Panc1 (cell line): Measurements from ENCODE around the gene ZDHHC11B. TPM values are rescaled to one million over a fixed set of nuclear protein-coding genes. Genes with fewer than 3 reads are reported as not detected.
"Not testable (repeated sequence)": the region's sequence is repeated elsewhere in the genome, so short reads cannot be mapped to it uniquely, and the experiment has no call there.

Source experiments
- ATAC-seq: fragments of 200-7000 bp; cut with Tn5 transposase; 2 replicates; pipeline ENCODE4 v1.9.1; 2020; ENCODE audit warnings: mild to moderate bottlenecking, moderate library complexity
- BruUV-seq: library from RNA; stranded (reverse); fragments of 400-500 nt; replicated peaks from 2 replicates; lab custom pipeline; 2021; lab: Mats Ljungman, UMichigan
- CTCF ChIA-PET: fragments of 300-600 bp; sonication (Branson Sonifier 250); formaldehyde crosslinking; loops from one replicate; lab custom pipeline; 2022; ENCODE audit warnings: antibody characterized with exemption; lab: Charles Lee
- POLR2A ChIA-PET: fragments of 300-600 bp; sonication (Branson Sonifier 250); formaldehyde crosslinking; loops from one replicate; lab custom pipeline; 2022; ENCODE audit warnings: antibody characterized with exemption; lab: Charles Lee
- DNase-seq: peaks from one replicate; pipeline ENCODE4 v3.0.0-alpha.2; 2010; ENCODE audit warnings: low read depth, low spot score
- H3K27ac ChIP-seq: 2 replicates; pipeline ENCODE4 v1.5.1; 2011; ENCODE audit warnings: mild to moderate bottlenecking, low read length, inconsistent platforms
- H3K27me3 ChIP-seq: fragments of 200-500 bp; sonication (Bioruptor generic); 2 replicates; pipeline ENCODE4 v1.6.0; 2014; ENCODE audit warnings: low read length, inconsistent platforms; ENCODE audit not compliant: control insufficient read depth, insufficient read depth
- H3K36me3 ChIP-seq: fragments of 200-500 bp; sonication (Bioruptor generic); 2 replicates; pipeline ENCODE4 v1.5.1; 2014; ENCODE audit warnings: inconsistent platforms, mild to moderate bottlenecking, low read length, moderate library complexity; ENCODE audit not compliant: control insufficient read depth, insufficient read depth
- H3K4me1 ChIP-seq: 2 replicates; pipeline ENCODE4 v1.5.1; 2011; ENCODE audit warnings: inconsistent platforms, mild to moderate bottlenecking, low read length, moderate library complexity; ENCODE audit not compliant: control insufficient read depth, insufficient read depth
- H3K4me3 ChIP-seq, 2 experiments: 2 replicates each; pipeline ENCODE4 v1.5.1; 2011 to 2012; ENCODE audit warnings: low read depth in 2 of 2, low read length in 2 of 2, mild to moderate bottlenecking in 2 of 2, inconsistent platforms in 1 of 2, moderate library complexity in 1 of 2
- H3K9me3 ChIP-seq: fragments of 200-500 bp; sonication (Bioruptor generic); 2 replicates; pipeline ENCODE4 v1.5.1; 2014; ENCODE audit warnings: low read depth, mild to moderate bottlenecking, inconsistent platforms, low read length, moderate library complexity; ENCODE audit not compliant: control insufficient read depth, insufficient read depth
- POLR2AphosphoS5 ChIP-seq: IDR thresholded peaks from 2 replicates; pipeline ENCODE4 v1.6.1; 2012; ENCODE audit warnings: mild to moderate bottlenecking, low read depth, low read length, moderate library complexity
- SIN3A ChIP-seq: IDR thresholded peaks from 2 replicates; pipeline ENCODE4 v1.6.1; 2012; ENCODE audit warnings: low read depth, mild to moderate bottlenecking, low read length, moderate library complexity, borderline replicate concordance; ENCODE audit not compliant: insufficient read depth
- TCF7L2 ChIP-seq: IDR thresholded peaks from 2 replicates; pipeline ENCODE4 v1.6.1; 2011; ENCODE audit warnings: mild to moderate bottlenecking, low read depth, low read length, inconsistent platforms
- in situ Hi-C: cut with HindIII; loops from 2 replicates; pipeline ENCODE4 v1.10.0; 2016; ENCODE audit warnings: low sequenced_read_pairs, low pct_unique_long_range_greater_than_20kb
- intact Hi-C: fragments of 100-400 bp; cut with micrococcal nuclease; formaldehyde crosslinking; loops from one replicate; pipeline ENCODE4 v1.10.0; 2022; ENCODE audit not compliant: unreplicated experiment
- total RNA-seq: library from RNA; stranded (reverse); gene quantifications from one replicate; pipeline ENCODE4 v1.2.1, GENCODE V29; 2021; ENCODE audit not compliant: unreplicated experiment
- TF ChIP-seq, protein P1 (sequence below), 2 experiments: IDR thresholded peaks; 2 replicates each; pipeline ENCODE4 v1.6.1; 2011 to 2012; ENCODE audit warnings: low read depth in 2 of 2, control low read depth in 1 of 2, low read length in 1 of 2, mild to moderate bottlenecking in 1 of 2, moderate library complexity in 1 of 2; ENCODE audit not compliant: insufficient read depth in 1 of 2
- TF ChIP-seq, protein P2 (sequence below): fragments of 450-650 bp; IDR thresholded peaks from 2 replicates; pipeline ENCODE4 v1.5.1; 2017; ENCODE audit warnings: mild to moderate bottlenecking

Gene ZDHHC11B
- total RNA-seq, 1 experiment from 2014 or later = 1.4 TPM

DNA sequence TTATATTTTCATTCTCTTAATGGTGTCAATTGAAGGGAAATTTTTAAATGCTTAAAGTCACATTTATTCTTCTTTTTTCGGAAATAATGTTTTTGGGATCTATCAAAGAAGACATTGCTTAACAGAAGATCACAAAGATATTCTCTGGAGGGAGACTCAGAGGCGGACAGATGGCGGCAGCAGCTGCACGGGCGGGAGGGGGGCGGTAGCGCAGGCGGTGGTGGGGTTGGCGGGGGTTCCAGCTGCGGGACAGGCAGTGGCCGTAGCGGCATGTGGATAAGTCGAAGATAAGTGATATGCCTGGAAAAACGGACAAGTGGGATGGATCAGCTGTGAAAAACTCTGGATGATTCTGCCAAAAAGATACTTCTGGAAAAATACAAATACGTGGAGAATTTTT is 31.6 kb upstream of the ZDHHC11B start:
- no peak overlapping the region for H3K4me3 ChIP-seq
- no peak for ATAC-seq
- no peaks in the 10 kb centered on the region for H3K27me3 ChIP-seq
- no peaks in the 10 kb centered on the region for H3K4me1 ChIP-seq
- H3K36me3 ChIP-seq = no peaks in the 10 kb centered on the region
- intact Hi-C loops = no loop called here
- no peaks in the 10 kb centered on the region for H3K9me3 ChIP-seq
- TF ChIP-seq, protein P1, sequence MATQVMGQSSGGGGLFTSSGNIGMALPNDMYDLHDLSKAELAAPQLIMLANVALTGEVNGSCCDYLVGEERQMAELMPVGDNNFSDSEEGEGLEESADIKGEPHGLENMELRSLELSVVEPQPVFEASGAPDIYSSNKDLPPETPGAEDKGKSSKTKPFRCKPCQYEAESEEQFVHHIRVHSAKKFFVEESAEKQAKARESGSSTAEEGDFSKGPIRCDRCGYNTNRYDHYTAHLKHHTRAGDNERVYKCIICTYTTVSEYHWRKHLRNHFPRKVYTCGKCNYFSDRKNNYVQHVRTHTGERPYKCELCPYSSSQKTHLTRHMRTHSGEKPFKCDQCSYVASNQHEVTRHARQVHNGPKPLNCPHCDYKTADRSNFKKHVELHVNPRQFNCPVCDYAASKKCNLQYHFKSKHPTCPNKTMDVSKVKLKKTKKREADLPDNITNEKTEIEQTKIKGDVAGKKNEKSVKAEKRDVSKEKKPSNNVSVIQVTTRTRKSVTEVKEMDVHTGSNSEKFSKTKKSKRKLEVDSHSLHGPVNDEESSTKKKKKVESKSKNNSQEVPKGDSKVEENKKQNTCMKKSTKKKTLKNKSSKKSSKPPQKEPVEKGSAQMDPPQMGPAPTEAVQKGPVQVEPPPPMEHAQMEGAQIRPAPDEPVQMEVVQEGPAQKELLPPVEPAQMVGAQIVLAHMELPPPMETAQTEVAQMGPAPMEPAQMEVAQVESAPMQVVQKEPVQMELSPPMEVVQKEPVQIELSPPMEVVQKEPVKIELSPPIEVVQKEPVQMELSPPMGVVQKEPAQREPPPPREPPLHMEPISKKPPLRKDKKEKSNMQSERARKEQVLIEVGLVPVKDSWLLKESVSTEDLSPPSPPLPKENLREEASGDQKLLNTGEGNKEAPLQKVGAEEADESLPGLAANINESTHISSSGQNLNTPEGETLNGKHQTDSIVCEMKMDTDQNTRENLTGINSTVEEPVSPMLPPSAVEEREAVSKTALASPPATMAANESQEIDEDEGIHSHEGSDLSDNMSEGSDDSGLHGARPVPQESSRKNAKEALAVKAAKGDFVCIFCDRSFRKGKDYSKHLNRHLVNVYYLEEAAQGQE (IDR thresholded peaks at IDR 0.05; ENCODE audit: insufficient read depth in 1 of 2, low read depth in 2 of 2, low read length in 1 of 2) = no peak
- CTCF ChIA-PET = no interaction called here
- BruUV-seq = no TSS peak
- in situ Hi-C loops = no loop called here
- POLR2A ChIA-PET = no interaction called here
- no peak for DNase-seq
- H3K27ac ChIP-seq = no peak overlapping the region

DNA sequence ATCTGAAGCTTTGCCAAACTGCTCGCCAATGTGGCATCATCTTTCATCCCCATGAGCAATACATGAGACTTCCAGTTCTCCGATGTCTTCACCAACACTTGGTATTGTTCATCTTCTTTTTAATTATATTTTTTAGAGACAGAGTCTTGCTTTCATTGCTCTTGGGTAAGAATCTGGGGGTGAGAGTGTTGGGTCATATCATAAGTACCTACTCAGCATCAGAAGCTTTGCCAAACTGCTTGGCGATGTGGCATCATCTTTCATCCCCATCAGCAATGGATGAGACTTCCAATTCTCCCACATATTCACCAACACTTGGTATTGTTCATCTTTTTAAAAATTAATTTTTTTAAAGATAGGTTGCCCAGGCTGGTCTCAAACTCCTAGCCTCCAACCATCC is 30.9 kb upstream of the ZDHHC11B start:
- Histone ChIP-seq H3K4me3 (no peak overlapping the region), H3K27ac (no peak overlapping the region), H3K9me3 (no peaks in the 10 kb centered on the region), H3K27me3 (no peaks in the 10 kb centered on the region), H3K4me1 (no peaks in the 10 kb centered on the region), H3K36me3 (no peaks in the 10 kb centered on the region)
- intact Hi-C loops = no loop called here
- no TSS peak for BruUV-seq
- POLR2A ChIA-PET = no interaction called here
- TF ChIP-seq, protein P1 (IDR thresholded peaks at IDR 0.05; ENCODE audit: insufficient read depth in 1 of 2, low read depth in 2 of 2, low read length in 1 of 2) = no peak
- TF ChIP-seq TCF7L2 = no peak
- no peak for TF ChIP-seq POLR2AphosphoS5
- no peak for TF ChIP-seq SIN3A
- TF ChIP-seq, protein P2, sequence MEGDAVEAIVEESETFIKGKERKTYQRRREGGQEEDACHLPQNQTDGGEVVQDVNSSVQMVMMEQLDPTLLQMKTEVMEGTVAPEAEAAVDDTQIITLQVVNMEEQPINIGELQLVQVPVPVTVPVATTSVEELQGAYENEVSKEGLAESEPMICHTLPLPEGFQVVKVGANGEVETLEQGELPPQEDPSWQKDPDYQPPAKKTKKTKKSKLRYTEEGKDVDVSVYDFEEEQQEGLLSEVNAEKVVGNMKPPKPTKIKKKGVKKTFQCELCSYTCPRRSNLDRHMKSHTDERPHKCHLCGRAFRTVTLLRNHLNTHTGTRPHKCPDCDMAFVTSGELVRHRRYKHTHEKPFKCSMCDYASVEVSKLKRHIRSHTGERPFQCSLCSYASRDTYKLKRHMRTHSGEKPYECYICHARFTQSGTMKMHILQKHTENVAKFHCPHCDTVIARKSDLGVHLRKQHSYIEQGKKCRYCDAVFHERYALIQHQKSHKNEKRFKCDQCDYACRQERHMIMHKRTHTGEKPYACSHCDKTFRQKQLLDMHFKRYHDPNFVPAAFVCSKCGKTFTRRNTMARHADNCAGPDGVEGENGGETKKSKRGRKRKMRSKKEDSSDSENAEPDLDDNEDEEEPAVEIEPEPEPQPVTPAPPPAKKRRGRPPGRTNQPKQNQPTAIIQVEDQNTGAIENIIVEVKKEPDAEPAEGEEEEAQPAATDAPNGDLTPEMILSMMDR = no peak
- DNase-seq (no peak), ATAC-seq (no peak)
- in situ Hi-C loops = no loop called here
- CTCF ChIA-PET = no interaction called here

DNA sequence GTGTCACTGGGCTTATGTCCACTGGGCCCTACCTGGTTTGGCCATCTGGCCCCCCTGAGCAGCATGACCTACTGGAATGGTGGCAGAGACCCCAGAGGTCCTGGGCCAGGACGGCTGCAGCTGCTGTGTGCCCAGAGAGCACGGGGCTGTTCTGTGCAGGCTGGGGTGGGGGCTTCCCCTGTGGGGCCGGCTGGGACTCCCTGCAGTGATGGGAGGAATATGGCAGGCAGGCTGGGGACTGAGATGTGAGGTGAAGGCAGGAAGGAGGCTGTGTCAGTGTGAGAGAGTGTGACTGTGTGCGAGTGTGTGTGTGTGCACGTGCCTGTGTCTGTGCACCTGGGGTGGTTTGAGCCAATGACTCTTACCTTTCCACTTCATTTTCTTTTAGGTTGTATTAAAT is 29.0 kb upstream of the ZDHHC11B start:
- in situ Hi-C loops, ATAC-seq, CTCF ChIA-PET, DNase-seq, POLR2A ChIA-PET, BruUV-seq, intact Hi-C loops, H3K27ac ChIP-seq, H3K36me3 ChIP-seq, H3K4me3 ChIP-seq, H3K9me3 ChIP-seq, H3K4me1 ChIP-seq, H3K27me3 ChIP-seq: not testable (repeated sequence)

DNA sequence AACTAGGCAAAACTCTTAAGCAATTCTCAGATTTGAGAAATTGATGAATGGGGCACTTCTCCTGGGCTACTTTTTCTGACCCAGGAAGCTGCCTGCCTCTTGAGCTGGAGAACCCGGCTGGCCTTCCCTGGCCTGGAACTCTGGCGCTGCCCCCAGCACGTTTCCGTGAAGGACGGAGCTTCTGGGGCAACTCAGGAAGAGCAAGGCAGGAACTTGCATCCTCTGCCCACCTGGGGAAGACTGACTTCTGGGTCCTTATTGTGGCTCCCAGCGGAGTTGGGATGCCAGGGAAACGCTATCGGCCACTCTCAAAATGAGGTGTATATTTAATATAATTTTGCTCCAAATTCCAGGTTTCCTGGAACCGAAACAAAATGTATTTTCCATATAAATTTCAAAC is 26.9 kb upstream of the ZDHHC11B start:
- BruUV-seq, CTCF ChIA-PET, H3K36me3 ChIP-seq, H3K9me3 ChIP-seq, POLR2A ChIA-PET, intact Hi-C loops, H3K4me3 ChIP-seq, H3K4me1 ChIP-seq, H3K27ac ChIP-seq, in situ Hi-C loops, H3K27me3 ChIP-seq, DNase-seq: not testable (repeated sequence)
- peak; percentile 69; the same call in 1 of the 2 replicates for ATAC-seq
